Stimulated activated naive CD8-positive, alpha-beta T cell treated with anti-CD3 and anti-CD28 coated beads, Interleukin-15, Interleukin-2, amounts not matched to agents 100 ng/mL and 50 ng/mL, for 24 hours (primary cell): ENCODE data around the gene ATP9A.

ENCODE experiments used
- H3K27ac Mint-ChIP-seq: one replicate; pipeline ENCODE4 v1.8.0; 2021; ENCODE audit warnings: mild to moderate bottlenecking, mixed read lengths
- H3K27me3 Mint-ChIP-seq: one replicate; pipeline ENCODE4 v1.8.0; 2021; ENCODE audit warnings: mixed read lengths
- H3K36me3 Mint-ChIP-seq: one replicate; pipeline ENCODE4 v1.8.0; 2021; ENCODE audit warnings: low read depth, mixed read lengths
- H3K4me1 Mint-ChIP-seq: one replicate; pipeline ENCODE4 v1.8.0; 2021; ENCODE audit warnings: low read depth, mixed read lengths
- H3K4me3 Mint-ChIP-seq: one replicate; pipeline ENCODE4 v1.8.0; 2021; ENCODE audit warnings: mild to moderate bottlenecking, mixed read lengths
- H3K9me3 Mint-ChIP-seq: one replicate; pipeline ENCODE4 v1.8.0; 2021; ENCODE audit warnings: mixed read lengths

Gene ATP9A

GRCh38 chr20:51636123-51636522 is 132.1 kb downstream of the ATP9A start:
- H3K4me1 Mint-ChIP-seq: peaks cover 19% of the 10 kb centered on the region
- no peaks in the 10 kb centered on the region for H3K36me3 Mint-ChIP-seq
- peak overlapping the region; percentile 50 for H3K27ac Mint-ChIP-seq
- H3K4me3 Mint-ChIP-seq: no peak overlapping the region
- H3K27me3 Mint-ChIP-seq: peaks cover 24% of the 10 kb centered on the region
- no peaks in the 10 kb centered on the region for H3K9me3 Mint-ChIP-seq

- Mint-ChIP-seq H3K27ac (peak overlapping the region; percentile 84), H3K27me3 (peaks cover 28% of the 10 kb centered on the region), H3K36me3 (no peaks in the 10 kb centered on the region), H3K4me1 (peaks cover 23% of the 10 kb centered on the region), H3K9me3 (no peaks in the 10 kb centered on the region), H3K4me3 (no peak overlapping the region)
Measured at GRCh38 chr20:51635680-51636079, 132.5 kb downstream of the ATP9A start.

DNA sequence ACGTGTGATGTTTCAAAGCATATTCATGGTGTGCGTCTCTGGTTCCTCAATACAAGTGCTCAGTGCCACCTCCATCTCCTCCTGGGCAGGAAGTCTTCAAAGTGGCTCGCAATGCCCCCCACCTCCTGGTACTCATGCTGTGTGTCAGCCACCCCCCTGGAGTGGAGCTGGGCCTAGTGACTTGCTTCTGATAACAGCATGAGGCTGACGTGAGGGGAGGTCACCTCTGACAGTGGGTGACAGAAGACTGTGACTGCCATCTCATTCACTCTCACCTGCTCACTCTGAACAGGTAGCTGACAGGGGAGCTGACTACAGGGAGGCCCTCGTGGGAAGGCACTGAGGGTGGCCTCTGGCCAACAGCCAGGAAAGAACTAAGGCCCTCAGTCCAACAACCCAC is 133.3 kb downstream of the ATP9A start:
- H3K4me1 Mint-ChIP-seq: peaks cover 31% of the 10 kb centered on the region
- no peak overlapping the region for H3K4me3 Mint-ChIP-seq
- peaks cover 33% of the 10 kb centered on the region for H3K27me3 Mint-ChIP-seq
- H3K27ac Mint-ChIP-seq: peak overlapping the region; percentile 84
- no peaks in the 10 kb centered on the region for H3K36me3 Mint-ChIP-seq
- H3K9me3 Mint-ChIP-seq: no peaks in the 10 kb centered on the region

DNA sequence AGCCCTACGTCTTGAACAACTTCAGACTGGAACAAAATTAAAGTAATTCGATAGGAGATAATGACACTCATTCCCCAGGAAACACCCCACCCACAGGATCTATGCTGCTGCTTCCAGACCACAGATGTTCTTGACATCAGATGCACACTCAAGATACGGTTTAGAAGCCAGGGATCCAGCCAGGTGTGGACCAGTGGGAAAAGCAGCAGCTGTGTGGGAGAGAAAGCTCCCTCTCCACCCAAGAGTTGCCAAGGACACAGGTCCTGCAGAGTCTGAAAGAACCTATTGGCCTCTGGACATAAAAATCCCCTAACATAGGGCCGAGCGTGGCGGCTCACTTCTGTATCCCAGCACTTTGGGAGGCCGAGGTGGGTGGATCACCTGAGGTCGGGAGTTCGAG is 133.9 kb downstream of the ATP9A start:
- Mint-ChIP-seq H3K4me1 (peaks cover 35% of the 10 kb centered on the region), H3K9me3 (no peaks in the 10 kb centered on the region), H3K27ac (no peak overlapping the region), H3K4me3 (no peak overlapping the region), H3K36me3 (no peaks in the 10 kb centered on the region), H3K27me3 (peaks cover 39% of the 10 kb centered on the region)

DNA sequence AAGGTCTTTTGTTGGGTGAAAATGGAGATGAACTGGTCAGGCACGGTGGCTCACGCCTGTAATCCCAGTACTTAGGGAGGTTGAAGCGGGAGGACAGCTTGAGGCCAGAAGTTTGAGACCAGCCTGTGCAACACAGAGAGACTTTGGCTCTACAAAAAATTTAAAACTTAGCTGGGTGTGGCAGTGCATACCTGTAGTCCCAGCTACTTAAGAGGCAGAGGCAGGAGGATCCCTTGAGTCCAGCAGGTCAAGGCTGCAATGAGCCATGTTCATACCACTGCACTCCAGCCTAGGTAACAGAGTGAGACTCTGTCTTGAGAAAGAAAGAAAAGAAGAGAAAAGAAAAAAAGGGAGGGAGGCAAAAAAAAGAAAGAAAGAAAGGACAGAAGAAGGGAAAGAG is 134.8 kb downstream of the ATP9A start:
- no peak overlapping the region for H3K4me3 Mint-ChIP-seq
- H3K4me1 Mint-ChIP-seq: peaks cover 44% of the 10 kb centered on the region
- peaks cover 44% of the 10 kb centered on the region for H3K27me3 Mint-ChIP-seq
- peak overlapping the region; percentile 10 for H3K27ac Mint-ChIP-seq
- no peaks in the 10 kb centered on the region for H3K9me3 Mint-ChIP-seq
- H3K36me3 Mint-ChIP-seq: no peaks in the 10 kb centered on the region

- Mint-ChIP-seq H3K4me1 (peaks cover 58% of the 10 kb centered on the region), H3K27ac (peak overlapping the region; percentile 81), H3K9me3 (no peaks in the 10 kb centered on the region), H3K36me3 (no peaks in the 10 kb centered on the region), H3K27me3 (peaks cover 42% of the 10 kb centered on the region), H3K4me3 (peak overlapping the region; percentile 47)
Measured at GRCh38 chr20:51631953-51632352, 136.2 kb downstream of the ATP9A start.

GRCh38 chr20:51631011-51631950 is 136.9 kb downstream of the ATP9A start:
- Mint-ChIP-seq H3K9me3 (no peaks in the 10 kb centered on the region), H3K27ac (peak overlapping the region; percentile 81), H3K36me3 (no peaks in the 10 kb centered on the region), H3K27me3 (peaks cover 41% of the 10 kb centered on the region), H3K4me3 (peak overlapping the region; percentile 47), H3K4me1 (peaks cover 58% of the 10 kb centered on the region)

DNA sequence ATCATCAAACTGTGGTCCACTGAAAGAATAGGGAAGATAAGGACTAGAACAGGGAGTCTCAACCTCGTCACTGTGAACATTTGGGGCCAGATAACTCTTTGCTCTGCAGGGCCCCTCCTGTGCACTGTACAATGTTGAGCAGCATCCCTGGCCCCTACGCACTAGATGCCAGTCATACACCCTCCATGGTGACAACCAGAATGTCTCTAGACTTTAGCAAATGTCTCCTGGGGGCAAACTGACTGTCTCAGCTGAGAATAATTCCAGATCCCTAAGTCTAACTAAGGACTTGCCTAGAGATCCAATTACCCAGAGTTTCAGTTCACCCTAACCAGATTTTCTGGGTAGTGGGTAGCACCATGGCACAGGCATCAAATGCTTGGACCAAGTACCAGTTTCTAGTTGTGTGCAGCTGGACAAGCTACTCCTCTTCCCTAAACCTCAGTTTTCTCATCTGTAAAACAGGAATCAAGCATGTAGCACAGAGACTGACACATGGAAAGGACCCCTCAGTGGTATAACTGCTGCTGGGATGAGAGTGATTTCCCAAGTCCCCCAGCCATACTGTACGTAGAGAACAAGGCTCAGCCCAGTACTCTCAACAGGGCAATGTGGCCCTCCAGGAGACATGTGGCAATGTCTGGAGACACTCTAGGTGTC is 138.7 kb downstream of the ATP9A start:
- Mint-ChIP-seq H3K4me3 (no peak overlapping the region), H3K9me3 (no peaks in the 10 kb centered on the region), H3K27me3 (peaks cover 41% of the 10 kb centered on the region), H3K4me1 (peaks cover 58% of the 10 kb centered on the region), H3K27ac (peak overlapping the region; percentile 27), H3K36me3 (no peaks in the 10 kb centered on the region)

DNA sequence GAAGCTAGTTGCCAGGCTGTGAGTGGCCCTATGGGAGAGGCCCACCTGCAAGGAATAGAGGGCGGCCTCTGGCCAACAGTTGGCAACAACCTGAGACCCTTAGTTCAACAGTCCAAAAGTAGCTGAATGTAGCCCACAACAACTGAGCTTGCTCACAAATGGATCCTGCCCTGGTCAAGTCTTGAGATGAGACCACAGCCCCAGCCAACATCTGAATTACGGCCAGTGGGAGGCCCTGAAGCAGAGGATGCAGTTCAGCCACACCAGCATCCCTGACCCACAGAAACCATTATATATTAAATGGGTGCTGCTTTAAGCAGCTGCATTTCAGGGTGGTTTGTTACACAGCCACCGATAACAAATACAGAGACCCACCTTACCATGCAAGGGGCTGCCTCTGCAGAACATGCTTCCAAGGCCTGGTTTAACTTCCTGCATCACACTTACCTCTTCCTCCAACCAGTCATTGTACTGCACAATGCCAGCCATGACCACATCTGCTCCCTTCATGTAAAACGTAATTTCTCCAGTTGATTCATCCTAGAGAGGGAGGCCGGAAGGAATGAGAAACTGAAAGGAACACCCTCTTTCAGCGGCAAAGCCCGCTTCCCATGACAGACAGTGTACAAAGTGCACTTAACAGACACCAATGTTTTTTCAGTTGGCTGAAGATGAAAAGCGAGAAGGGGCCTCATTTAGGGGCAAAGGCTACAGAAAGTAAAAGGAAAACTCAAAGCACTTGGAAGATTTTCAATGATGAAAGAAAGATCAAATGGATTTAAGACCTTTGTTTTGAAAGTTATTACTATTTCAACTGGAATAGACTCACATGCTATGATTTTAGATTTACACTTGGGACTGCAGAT is 139.4 kb downstream of the ATP9A start:
- H3K27me3 Mint-ChIP-seq: peaks cover 40% of the 10 kb centered on the region
- H3K27ac Mint-ChIP-seq: peak overlapping the region; percentile 27

DNA sequence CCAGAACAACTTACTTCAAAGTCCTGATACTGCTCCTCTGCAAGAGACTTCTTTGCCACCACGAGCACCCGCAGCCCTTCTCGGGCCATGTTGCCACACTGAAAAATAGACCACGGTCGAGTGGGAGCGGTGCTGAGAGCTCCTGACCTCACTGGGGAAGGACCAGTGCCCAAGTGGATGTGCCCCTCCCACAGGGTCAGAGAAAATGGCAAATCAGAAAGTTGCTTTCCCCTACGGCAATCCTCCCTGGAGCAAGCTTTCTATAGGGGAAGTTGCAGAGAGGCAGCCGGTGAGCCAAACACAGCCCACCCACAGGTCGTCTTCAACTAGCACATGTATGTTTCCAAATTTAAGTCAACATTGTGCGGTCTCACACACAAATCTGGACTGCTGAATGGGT is 140.6 kb downstream of the ATP9A start:
- H3K27ac Mint-ChIP-seq: no peak overlapping the region
- H3K36me3 Mint-ChIP-seq: no peaks in the 10 kb centered on the region
- H3K27me3 Mint-ChIP-seq: peaks cover 36% of the 10 kb centered on the region
- no peak overlapping the region for H3K4me3 Mint-ChIP-seq
- peaks cover 51% of the 10 kb centered on the region for H3K4me1 Mint-ChIP-seq
- H3K9me3 Mint-ChIP-seq: no peaks in the 10 kb centered on the region

More for the DNA sequence above, 139.4 kb downstream of the ATP9A start:
- peaks cover 55% of the 10 kb centered on the region for H3K4me1 Mint-ChIP-seq
- no peaks in the 10 kb centered on the region for H3K9me3 Mint-ChIP-seq
- H3K4me3 Mint-ChIP-seq: peak overlapping the region; percentile 17
- no peaks in the 10 kb centered on the region for H3K36me3 Mint-ChIP-seq

GRCh38 chr20:51625105-51625504 is 143.1 kb downstream of the ATP9A start:
- Mint-ChIP-seq H3K4me3 (no peak overlapping the region), H3K36me3 (no peaks in the 10 kb centered on the region), H3K4me1 (peaks cover 30% of the 10 kb centered on the region), H3K27me3 (peaks cover 22% of the 10 kb centered on the region), H3K27ac (no peak overlapping the region), H3K9me3 (no peaks in the 10 kb centered on the region)

GRCh38 chr20:51624157-51624731 is 143.9 kb downstream of the ATP9A start:
- H3K27me3 Mint-ChIP-seq: peaks cover 14% of the 10 kb centered on the region
- no peak overlapping the region for H3K4me3 Mint-ChIP-seq
- H3K9me3 Mint-ChIP-seq: no peaks in the 10 kb centered on the region
- no peak overlapping the region for H3K27ac Mint-ChIP-seq
- no peaks in the 10 kb centered on the region for H3K36me3 Mint-ChIP-seq
- peaks cover 28% of the 10 kb centered on the region for H3K4me1 Mint-ChIP-seq

GRCh38 chr20:51623255-51623654 is 144.9 kb downstream of the ATP9A start:
- Mint-ChIP-seq H3K9me3 (no peaks in the 10 kb centered on the region), H3K4me1 (peaks cover 18% of the 10 kb centered on the region), H3K27me3 (peaks cover 9% of the 10 kb centered on the region), H3K27ac (no peak overlapping the region), H3K4me3 (no peak overlapping the region), H3K36me3 (no peaks in the 10 kb centered on the region)

DNA sequence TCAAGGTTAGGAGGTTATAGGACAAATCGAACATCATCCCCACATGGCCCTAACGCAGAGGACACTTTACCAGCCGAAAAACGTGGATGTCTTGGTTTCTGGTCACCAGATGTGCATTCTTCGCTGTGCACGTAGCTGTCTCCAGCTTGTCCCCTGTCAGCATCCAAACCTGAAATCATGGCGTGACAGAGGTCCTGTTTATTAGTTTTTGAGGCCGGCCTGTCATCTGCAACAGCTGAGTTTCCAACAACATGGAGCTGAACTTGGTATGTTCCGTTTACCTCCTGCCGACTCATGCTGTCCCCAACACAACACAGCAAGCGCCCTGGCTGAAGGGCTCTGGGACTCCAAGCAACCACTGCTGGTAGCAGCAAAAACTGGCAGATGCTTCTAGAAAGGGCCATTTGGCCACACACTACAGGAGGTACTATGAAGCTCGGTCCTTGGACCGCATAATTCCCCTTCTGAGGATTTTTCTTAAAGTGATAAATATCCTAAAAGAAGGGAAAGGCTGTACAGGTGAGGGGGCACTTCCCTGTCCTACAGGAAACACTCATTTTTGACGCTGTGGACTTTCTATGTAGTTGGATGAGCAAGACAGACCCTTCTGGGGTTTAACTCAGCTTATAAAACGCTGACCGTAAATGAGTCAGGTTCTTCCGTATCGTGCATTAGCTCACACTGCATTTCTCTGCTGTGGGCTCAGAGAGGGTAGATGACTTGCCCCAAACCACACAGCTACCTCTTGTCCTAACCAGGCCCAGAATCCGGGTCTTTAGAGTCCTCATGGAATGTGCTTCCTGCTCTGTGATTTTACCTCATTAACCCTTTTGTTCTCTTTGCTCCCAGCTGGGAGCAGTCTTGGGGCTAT is 146.0 kb downstream of the ATP9A start:
- Mint-ChIP-seq H3K36me3 (no peaks in the 10 kb centered on the region), H3K27ac (no peak overlapping the region), H3K9me3 (no peaks in the 10 kb centered on the region), H3K4me3 (no peak overlapping the region), H3K4me1 (peaks cover 9% of the 10 kb centered on the region), H3K27me3 (peaks cover 9% of the 10 kb centered on the region)
